GM23338 (cell line): Measurements from ENCODE around the gene PSMA7. TPM values are rescaled to one million over a fixed set of nuclear protein-coding genes. Genes with fewer than 3 reads are reported as not detected.
A peak's percentile ranks its signal among the peaks of the same experiment; 100 is the strongest.

Source experiments
- ATAC-seq: fragments of 200-7000 bp; cut with Tn5 transposase; 3 replicates; pipeline ENCODE4 v1.9.1; 2020
- DNase-seq: peaks from one replicate; pipeline ENCODE4 v3.0.0-alpha.2; 2015; ENCODE audit warnings: low spot score
- H2AFZ ChIP-seq: fragments of 200-600 bp; sonication (generic); 2 replicates; pipeline ENCODE4 v1.8.0; 2016; ENCODE audit warnings: antibody characterized with exemption, mild to moderate bottlenecking, moderate library complexity
- H3F3A ChIP-seq: fragments of 200-600 bp; sonication (generic); replicated peaks from 2 replicates; pipeline ENCODE4 v1.8.0; 2017; ENCODE audit warnings: antibody characterized with exemption, mixed run types, low read depth
- H3K27ac ChIP-seq: fragments of 200-600 bp; sonication (generic); 2 replicates; pipeline ENCODE4 v1.6.1; 2016; ENCODE audit warnings: low read depth
- H3K27me3 ChIP-seq: fragments of 200-600 bp; sonication (generic); 2 replicates; pipeline ENCODE4 v1.8.0; 2016; ENCODE audit warnings: mild to moderate bottlenecking, mixed run types, moderate library complexity; ENCODE audit not compliant: insufficient read depth
- H3K36me3 ChIP-seq: fragments of 200-600 bp; sonication (generic); 2 replicates; pipeline ENCODE4 v1.8.0; 2016; ENCODE audit warnings: mild to moderate bottlenecking; ENCODE audit not compliant: insufficient read depth
- H3K4me1 ChIP-seq: fragments of 200-600 bp; sonication (generic); 2 replicates; pipeline ENCODE4 v1.8.0; 2016; ENCODE audit warnings: mild to moderate bottlenecking, moderate library complexity; ENCODE audit not compliant: insufficient read depth
- H3K4me2 ChIP-seq: fragments of 200-600 bp; sonication (generic); 2 replicates; pipeline ENCODE4 v1.7.1; 2017; ENCODE audit warnings: mixed run types
- H3K4me3 ChIP-seq: fragments of 200-600 bp; sonication (generic); 2 replicates; pipeline ENCODE4 v1.6.1; 2016; ENCODE audit warnings: mixed run types
- H3K79me2 ChIP-seq: fragments of 200-600 bp; sonication (generic); replicated peaks from 2 replicates; pipeline ENCODE4 v1.8.0; 2017; ENCODE audit warnings: mild to moderate bottlenecking; ENCODE audit not compliant: insufficient read depth
- H3K9me2 ChIP-seq: fragments of 200-600 bp; sonication (generic); 2 replicates; pipeline ENCODE4 v1.8.0; 2017; ENCODE audit not compliant: insufficient read depth
- H4K20me1 ChIP-seq: fragments of 200-600 bp; sonication (generic); replicated peaks from 2 replicates; pipeline ENCODE4 v1.8.0; 2017; ENCODE audit warnings: mild to moderate bottlenecking; ENCODE audit not compliant: insufficient read depth
- H3K27ac Mint-ChIP-seq: 2 replicates; pipeline ENCODE4 v1.8.0; 2020; ENCODE audit warnings: inconsistent platforms, mild to moderate bottlenecking, moderate library complexity, mixed read lengths
- H3K27me3 Mint-ChIP-seq: 3 replicates; pipeline ENCODE4 v1.8.0; 2022; ENCODE audit warnings: low read depth, mild to moderate bottlenecking, moderate library complexity, mixed read lengths, inconsistent platforms; ENCODE audit not compliant: insufficient read depth, poor library complexity
- H3K36me3 Mint-ChIP-seq: 3 replicates; pipeline ENCODE4 v1.8.0; 2021; ENCODE audit warnings: low read depth, mild to moderate bottlenecking, inconsistent platforms, moderate library complexity, mixed read lengths
- H3K4me1 Mint-ChIP-seq: 3 replicates; pipeline ENCODE4 v1.8.0; 2020; ENCODE audit warnings: mild to moderate bottlenecking, inconsistent platforms, mixed read lengths
- H3K4me3 Mint-ChIP-seq: 3 replicates; pipeline ENCODE4 v1.8.0; 2021; ENCODE audit warnings: moderate library complexity, mild to moderate bottlenecking, inconsistent platforms, mixed read lengths
- H3K9me3 Mint-ChIP-seq: 3 replicates; pipeline ENCODE4 v1.8.0; 2020; ENCODE audit warnings: moderate library complexity, mild to moderate bottlenecking, inconsistent platforms, mixed read lengths
- CREB1 ChIP-seq: fragments of 250-450 bp; sonication (Bioruptor Pico); IDR thresholded peaks from 2 replicates; pipeline ENCODE4 v1.5.0; 2020; ENCODE audit warnings: low read depth, mild to moderate bottlenecking, moderate library complexity
- CTCF ChIP-seq, 2 experiments: fragments of 200-600 bp in 1 of 2; sonication (generic) in 1 of 2; conservative IDR thresholded peaks; 2 replicates each; pipeline versions ENCODE4 v1.5.1 to v1.6.1; 2016 to 2017; ENCODE audit warnings: antibody characterized with exemption in 2 of 2, low read depth in 2 of 2, mild to moderate bottlenecking in 2 of 2, moderate library complexity in 1 of 2
- ETS1 ChIP-seq: IDR thresholded peaks from 2 replicates; pipeline ENCODE4 v1.6.1; 2016; ENCODE audit warnings: antibody characterized with exemption
- EZH2 ChIP-seq: fragments of 200-600 bp; sonication (generic); IDR thresholded peaks from one replicate; pipeline ENCODE4 v1.8.0; 2017; ENCODE audit warnings: antibody characterized with exemption, mild to moderate bottlenecking, low read depth; ENCODE audit not compliant: unreplicated experiment
- EZH2phosphoT487 ChIP-seq: fragments of 200-600 bp; sonication (generic); IDR thresholded peaks from one replicate; pipeline ENCODE4 v1.8.1; 2018; ENCODE audit warnings: antibody characterized with exemption; ENCODE audit not compliant: unreplicated experiment
- JUNB ChIP-seq: IDR thresholded peaks from one replicate; pipeline ENCODE4 v1.6.1; 2016; ENCODE audit warnings: antibody characterized with exemption; ENCODE audit not compliant: unreplicated experiment
- NANOG ChIP-seq: IDR thresholded peaks from 2 replicates; pipeline ENCODE4 v1.6.1; 2016; ENCODE audit warnings: antibody characterized with exemption, borderline replicate concordance
- POLR2AphosphoS5 ChIP-seq: IDR thresholded peaks from 2 replicates; pipeline ENCODE4 v1.6.1; 2016; ENCODE audit warnings: antibody characterized with exemption, low read depth
- REST ChIP-seq: IDR thresholded peaks from one replicate; pipeline ENCODE4 v1.6.1; 2018; ENCODE audit warnings: antibody characterized with exemption; ENCODE audit not compliant: unreplicated experiment
- STAT1 ChIP-seq: IDR thresholded peaks from one replicate; pipeline ENCODE4 v1.6.1; 2016; ENCODE audit warnings: antibody characterized with exemption; ENCODE audit not compliant: unreplicated experiment
- ZNF114 ChIP-seq: fragments of 250-450 bp; sonication (Bioruptor Pico); IDR thresholded peaks from 2 replicates; pipeline ENCODE4 v1.5.0; 2020; ENCODE audit warnings: mild to moderate bottlenecking, moderate library complexity
- ZNF331 ChIP-seq: fragments of 250-450 bp; sonication (Bioruptor Pico); IDR thresholded peaks from 2 replicates; pipeline ENCODE4 v1.5.0; 2020; ENCODE audit warnings: low read depth, mild to moderate bottlenecking, moderate library complexity
- ZNF462 ChIP-seq: fragments of 250-450 bp; sonication (Bioruptor Pico); IDR thresholded peaks from 2 replicates; pipeline ENCODE4 v1.5.0; 2020; ENCODE audit warnings: mild to moderate bottlenecking, moderate library complexity
- polyA plus RNA-seq: library from polyadenylated mRNA; unstranded; fragments of >200 nt; fragmentation: Nextera tagmentation; extraction: Ambion mirVana; gene quantifications from 2 replicates; pipeline ENCODE4 v1.2.1, GENCODE V29; 2016
- total RNA-seq: library from RNA; depleted of rRNA; stranded (reverse); fragments of >200 nt; shearing (Covaris generic); gene quantifications from 2 replicates; pipeline ENCODE4 v1.2.3, GENCODE V29; 2014

The PSMA7 gene
- total and polyA plus RNA-seq, 2 experiments from 2014 or later = 357 to 628 TPM

- ATAC-seq (no peak), DNase-seq (no peak)
- no peak overlapping the region for H3K27ac Mint-ChIP-seq
- H3K27ac ChIP-seq = peak overlapping the region; percentile 5; the same call in 1 of the 2 replicates
- no peak overlapping the region for H3K4me3 ChIP-seq
- no peaks in the 10 kb centered on the region for H3K9me3 Mint-ChIP-seq
- no peak for TF ChIP-seq NANOG
- no peak for TF ChIP-seq POLR2AphosphoS5
- TF ChIP-seq EZH2phosphoT487 = no peak
- no peak for TF ChIP-seq CREB1 (CRISPR knock-in tag)
- TF ChIP-seq ZNF462 = no peak
- TF ChIP-seq CTCF (conservative IDR thresholded peaks at IDR 0.05; ENCODE audit: low read depth in 2 of 2) = no peak
- TF ChIP-seq ZNF114 = no peak
- no peak for TF ChIP-seq JUNB
- no peak for TF ChIP-seq ZNF331 (CRISPR knock-in tag)
- no peak for TF ChIP-seq REST
- TF ChIP-seq ETS1 = no peak
- TF ChIP-seq STAT1 = no peak
- no peak for TF ChIP-seq EZH2
- no peaks in the 10 kb centered on the region for H3K9me2 ChIP-seq
- H3K4me2 ChIP-seq = no peak overlapping the region
- peaks cover 34% of the 10 kb centered on the region for H3K79me2 ChIP-seq
- H3K4me3 Mint-ChIP-seq = no peak overlapping the region
- peaks cover 35% of the 10 kb centered on the region for H3F3A ChIP-seq
- H4K20me1 ChIP-seq = peaks cover 58% of the 10 kb centered on the region
- H2AFZ ChIP-seq = no peak overlapping the region
- H3K27me3 Mint-ChIP-seq = peaks cover 14% of the 10 kb centered on the region
- no peaks in the 10 kb centered on the region; the same call in 1 of the 2 replicates for H3K4me1 ChIP-seq
- peaks cover 13% of the 10 kb centered on the region for H3K4me1 Mint-ChIP-seq
- H3K36me3 Mint-ChIP-seq = peaks cover 94% of the 10 kb centered on the region
- no peaks in the 10 kb centered on the region for H3K27me3 ChIP-seq
- peaks cover 55% of the 10 kb centered on the region for H3K36me3 ChIP-seq
Observed at GRCh38 chr20:62137092-62137384, 6.2 kb downstream of the PSMA7 start.
